Endothelial cell of umbilical vein (primary cell): ENCODE data around the gene HSP90B1. TPM values are rescaled to one million over a fixed set of nuclear protein-coding genes. Genes with fewer than 3 reads are reported as not detected.

Experiments used
- BruUV-seq: library from RNA; stranded (reverse); fragments of 400-500 nt; replicated peaks from 2 replicates; lab custom pipeline; 2021; lab: Mats Ljungman, UMichigan
- CTCF ChIA-PET: fragments of 300-600, 350-600 bp; sonication (Branson Sonifier 250); formaldehyde crosslinking; loops from one replicate; lab custom pipeline; 2021; ENCODE audit warnings: antibody characterized with exemption, inconsistent platforms; lab: Charles Lee
- POLR2A ChIA-PET: fragments of 300-600, 350-600 bp; sonication (Branson Sonifier 250); formaldehyde crosslinking; loops from one replicate; lab custom pipeline; 2021; ENCODE audit warnings: antibody characterized with exemption, inconsistent platforms; lab: Charles Lee
- DNase-seq: peaks from one replicate; pipeline ENCODE4 v3.0.0-alpha.2; 2011; ENCODE audit warnings: low read depth, low spot score
- FAIRE-seq: peaks from 2 replicates; lab custom pipeline; 2011; peaks lifted over from hg19 to GRCh38; lab: Jason Lieb, UNC
- H2AFZ ChIP-seq: 2 replicates; pipeline ENCODE4 v1.6.0; 2012; ENCODE audit warnings: low read depth, low read length, control low read depth, inconsistent platforms
- H3K27ac ChIP-seq: 2 replicates; pipeline ENCODE4 v1.5.1; 2011; ENCODE audit warnings: low read depth, mild to moderate bottlenecking, control low read depth, low read length, moderate library complexity; ENCODE audit not compliant: insufficient read depth
- H3K27me3 ChIP-seq, 2 experiments: 2 replicates each; pipeline versions ENCODE4 v1.6.0 to v1.6.1; 2011; ENCODE audit warnings: low read length in 2 of 2, mixed read lengths in 1 of 2; ENCODE audit not compliant: control insufficient read depth in 2 of 2, insufficient read depth in 2 of 2
- H3K36me3 ChIP-seq, 2 experiments: 2 replicates in 1 of 2; 3 replicates in 1 of 2; pipeline ENCODE4 v1.5.1; 2011; ENCODE audit warnings: low read length in 2 of 2, mild to moderate bottlenecking in 1 of 2, moderate library complexity in 1 of 2; ENCODE audit not compliant: control insufficient read depth in 2 of 2, insufficient read depth in 2 of 2; ENCODE audit errors: extremely low read depth in 1 of 2
- H3K4me1 ChIP-seq: 3 replicates; pipeline ENCODE4 v1.5.1; 2011; ENCODE audit warnings: mild to moderate bottlenecking, low read length; ENCODE audit not compliant: control insufficient read depth, insufficient read depth; ENCODE audit errors: extremely low read depth
- H3K4me2 ChIP-seq: 2 replicates; pipeline ENCODE4 v1.6.1; 2011; ENCODE audit warnings: low read length, control low read depth, mixed read lengths; ENCODE audit not compliant: insufficient read depth
- H3K4me3 ChIP-seq, 3 experiments: fragments of 200-600 bp in 1 of 3; sonication (generic), shearing (Covaris generic) in 1 of 3; replicated peaks in 1 of 3; 2 replicates each; pipeline ENCODE4 v1.5.1; 2011 to 2016; ENCODE audit warnings: control low read depth in 3 of 3, low read length in 3 of 3, mild to moderate bottlenecking in 2 of 3, inconsistent platforms in 1 of 3, low read depth in 1 of 3, moderate library complexity in 1 of 3; ENCODE audit not compliant: insufficient read depth in 1 of 3
- H3K79me2 ChIP-seq: 2 replicates; pipeline ENCODE4 v1.6.0; 2012; ENCODE audit warnings: low read length, inconsistent platforms; ENCODE audit not compliant: control insufficient read depth, insufficient read depth
- H3K9ac ChIP-seq: replicated peaks from 2 replicates; pipeline ENCODE3; 2011; ENCODE audit warnings: low read length, control low read depth; ENCODE audit not compliant: insufficient read depth; ENCODE audit errors: extremely low read depth
- H3K9me1 ChIP-seq: replicated peaks from 3 replicates; pipeline ENCODE4 v1.6.0; 2011; ENCODE audit warnings: mild to moderate bottlenecking, low read length; ENCODE audit not compliant: control insufficient read depth, insufficient read depth; ENCODE audit errors: extremely low read depth
- H3K9me3 ChIP-seq: replicated peaks from 2 replicates; pipeline ENCODE4 v1.5.1; 2012; ENCODE audit warnings: low read length, inconsistent platforms; ENCODE audit not compliant: control insufficient read depth, insufficient read depth
- H4K20me1 ChIP-seq: replicated peaks from 2 replicates; pipeline ENCODE3; 2011; ENCODE audit warnings: mild to moderate bottlenecking, low read length; ENCODE audit not compliant: control insufficient read depth, insufficient read depth; ENCODE audit errors: extremely low read depth
- EZH2 ChIP-seq: IDR thresholded peaks from 2 replicates; pipeline ENCODE4 v1.6.1; 2012; ENCODE audit warnings: borderline replicate concordance, low read depth, mild to moderate bottlenecking, moderate library complexity, low read length, inconsistent platforms; ENCODE audit not compliant: severe bottlenecking
- FOS ChIP-seq: IDR thresholded peaks from 2 replicates; pipeline ENCODE4 v1.6.1; 2011; ENCODE audit warnings: mild to moderate bottlenecking, low read length, moderate library complexity, borderline replicate concordance; ENCODE audit not compliant: insufficient read depth
- GATA2 ChIP-seq: IDR thresholded peaks from 2 replicates; pipeline ENCODE4 v1.7.0; 2011; ENCODE audit warnings: low read depth, mild to moderate bottlenecking, moderate library complexity, mixed read lengths, low read length; ENCODE audit not compliant: insufficient read length, insufficient read depth
- JUN ChIP-seq: IDR thresholded peaks from 2 replicates; pipeline ENCODE4 v1.6.1; 2011; ENCODE audit warnings: borderline replicate concordance, low read depth; ENCODE audit not compliant: insufficient read length, insufficient read depth
- MYC ChIP-seq: IDR thresholded peaks from one replicate; pipeline ENCODE4 v1.6.1; 2011; ENCODE audit warnings: mild to moderate bottlenecking, low read depth, low read length
- POLR2A ChIP-seq: IDR thresholded peaks from 2 replicates; pipeline ENCODE4 v1.6.1; 2012; ENCODE audit warnings: low read depth, mild to moderate bottlenecking, control low read depth, low read length
- POLR2AphosphoS5 ChIP-seq: IDR thresholded peaks from 2 replicates; pipeline ENCODE4 v1.6.1; 2012; ENCODE audit warnings: low read depth, mild to moderate bottlenecking, control low read depth, low read length, moderate library complexity; ENCODE audit not compliant: insufficient read depth
- dilution Hi-C: fragments of 300-500 bp; cut with MboI; formaldehyde crosslinking; loops from one replicate; pipeline ENCODE4 v1.15.0; 2019; ENCODE audit warnings: low sequenced_read_pairs; ENCODE audit not compliant: extremely low pct_ligation_motif_present
- intact Hi-C: fragments of 100-400 bp; cut with micrococcal nuclease; formaldehyde crosslinking; loops from one replicate; pipeline ENCODE4 v1.10.0; 2022
- polyA plus RNA-seq, 4 experiments: library from polyadenylated mRNA; depleted of rRNA in 3 of 4; stranded (reverse) in 3 of 4; unstranded in 1 of 4; fragments of >200 nt; gene quantifications; 2 replicates each; pipeline versions ENCODE4 v1.2.1 to v1.2.3, GENCODE V29; 2011 to 2012; ENCODE audit warnings: missing spikeins in 1 of 4
- total RNA-seq: library from RNA; stranded (reverse); gene quantifications from 2 replicates; pipeline ENCODE4 v1.2.3, GENCODE V29; 2021
- TF ChIP-seq, protein P1 (sequence below): IDR thresholded peaks from 2 replicates; pipeline ENCODE4 v1.6.1; 2011; ENCODE audit not compliant: insufficient read depth, insufficient read length
- TF ChIP-seq, protein P2 (sequence below), 2 donors: IDR thresholded peaks; 1 replicate in 1 of 2; 2 replicates in 1 of 2; pipeline ENCODE4 v1.5.1; 2011; ENCODE audit warnings: low read length in 2 of 2, mild to moderate bottlenecking in 2 of 2, moderate library complexity in 2 of 2, control low read depth in 1 of 2, inconsistent platforms in 1 of 2, low read depth in 1 of 2; ENCODE audit not compliant: insufficient read depth in 1 of 2; ENCODE audit errors: extremely low read depth in 1 of 2

HSP90B1 gene
- total and polyA plus RNA-seq, 2 donors (not counting 3 experiments of a cell fraction or from before 2014, with no cell fraction given), result 310 to 1,310 TPM

DNA sequence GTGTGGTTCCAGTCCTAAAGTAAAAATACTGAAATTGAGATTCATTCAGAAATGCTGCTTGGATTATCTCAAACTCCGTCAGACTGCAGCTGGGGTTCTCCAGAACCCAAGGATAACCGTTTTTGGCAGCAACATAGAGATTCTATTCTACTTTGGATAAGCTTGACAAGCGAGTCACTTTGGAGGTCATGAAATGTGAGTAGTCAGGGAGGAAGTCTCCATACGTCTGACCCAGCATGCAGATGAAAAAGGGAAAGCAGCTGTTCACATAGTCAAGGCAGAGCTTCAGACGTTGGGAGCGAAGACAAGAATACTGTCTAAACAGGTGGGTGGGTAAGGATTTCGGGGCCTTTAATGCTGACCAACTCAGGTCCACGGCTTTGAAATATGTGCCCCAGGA, 14.9 kb upstream of the HSP90B1 start:
- H2AFZ ChIP-seq, result no peak overlapping the region
- TF ChIP-seq, protein P1, sequence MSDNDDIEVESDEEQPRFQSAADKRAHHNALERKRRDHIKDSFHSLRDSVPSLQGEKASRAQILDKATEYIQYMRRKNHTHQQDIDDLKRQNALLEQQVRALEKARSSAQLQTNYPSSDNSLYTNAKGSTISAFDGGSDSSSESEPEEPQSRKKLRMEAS, result no peak
- TF ChIP-seq, protein P2, sequence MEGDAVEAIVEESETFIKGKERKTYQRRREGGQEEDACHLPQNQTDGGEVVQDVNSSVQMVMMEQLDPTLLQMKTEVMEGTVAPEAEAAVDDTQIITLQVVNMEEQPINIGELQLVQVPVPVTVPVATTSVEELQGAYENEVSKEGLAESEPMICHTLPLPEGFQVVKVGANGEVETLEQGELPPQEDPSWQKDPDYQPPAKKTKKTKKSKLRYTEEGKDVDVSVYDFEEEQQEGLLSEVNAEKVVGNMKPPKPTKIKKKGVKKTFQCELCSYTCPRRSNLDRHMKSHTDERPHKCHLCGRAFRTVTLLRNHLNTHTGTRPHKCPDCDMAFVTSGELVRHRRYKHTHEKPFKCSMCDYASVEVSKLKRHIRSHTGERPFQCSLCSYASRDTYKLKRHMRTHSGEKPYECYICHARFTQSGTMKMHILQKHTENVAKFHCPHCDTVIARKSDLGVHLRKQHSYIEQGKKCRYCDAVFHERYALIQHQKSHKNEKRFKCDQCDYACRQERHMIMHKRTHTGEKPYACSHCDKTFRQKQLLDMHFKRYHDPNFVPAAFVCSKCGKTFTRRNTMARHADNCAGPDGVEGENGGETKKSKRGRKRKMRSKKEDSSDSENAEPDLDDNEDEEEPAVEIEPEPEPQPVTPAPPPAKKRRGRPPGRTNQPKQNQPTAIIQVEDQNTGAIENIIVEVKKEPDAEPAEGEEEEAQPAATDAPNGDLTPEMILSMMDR (IDR thresholded peaks at IDR 0.05; ENCODE audit: extremely low read depth in 1 of 2, insufficient read depth in 1 of 2, low read depth in 1 of 2, low read length in 2 of 2), result no peak
- TF ChIP-seq JUN (no peak), POLR2A (no peak), GATA2 (no peak), FOS (no peak), EZH2 (no peak), MYC (no peak), POLR2AphosphoS5 (no peak)
- no peak overlapping the region for H3K27ac ChIP-seq
- FAIRE-seq (no peak), DNase-seq (no peak)
- no TSS peak for BruUV-seq
- intact Hi-C loops, result no loop called here
- H3K9me1 ChIP-seq, result no peaks in the 10 kb centered on the region
- no peak overlapping the region for H3K4me3 ChIP-seq
- H4K20me1 ChIP-seq, result no peaks in the 10 kb centered on the region
- dilution Hi-C loops, result no loop called here
- no peak overlapping the region for H3K9ac ChIP-seq
- ChIA-PET CTCF (interaction anchor here (0.9 to 1.6 kb wide), 2 partner anchors 10 to 31 kb away, joined by 6 read pairs; no protein-coding TSS in a partner anchor), POLR2A (no interaction called here)
- no peaks in the 10 kb centered on the region for H3K9me3 ChIP-seq
- no peaks in the 10 kb centered on the region for H3K4me1 ChIP-seq
- H3K27me3 ChIP-seq, result peaks cover 17 to 20% of the 10 kb centered on the region in 2 experiments
- no peaks in the 10 kb centered on the region for H3K36me3 ChIP-seq
- no peak overlapping the region for H3K4me2 ChIP-seq
- H3K79me2 ChIP-seq, result no peaks in the 10 kb centered on the region
